ENCODE results near the gene ABHD13. TPM values are rescaled to one million over a fixed set of nuclear protein-coding genes. Genes with fewer than 3 reads are reported as not detected.

The ABHD13 gene
- polyA plus RNA-seq, 3 donors = 6.8 to 20.7 (median 18.6) TPM

DNA sequence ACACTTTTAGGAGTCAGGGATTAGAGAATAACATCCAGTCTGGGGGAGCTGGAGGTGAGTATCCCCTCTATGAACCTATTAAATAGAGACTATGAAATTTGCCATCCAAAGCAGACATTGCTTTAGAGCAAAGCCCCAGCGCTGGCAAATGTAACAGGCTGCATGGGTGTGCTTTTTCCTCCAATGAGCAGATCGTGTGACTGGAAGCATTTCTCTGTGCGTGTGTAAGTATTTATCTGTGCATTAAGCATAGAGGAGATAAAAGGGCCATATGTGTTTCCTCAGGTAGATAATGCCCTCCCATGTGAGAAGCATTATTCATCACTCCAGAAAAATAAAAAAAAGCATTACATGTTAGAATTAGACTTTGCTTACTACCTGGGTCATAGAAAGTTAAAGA, 52.2 kb downstream of the ABHD13 start:
- Mint-ChIP-seq H3K4me3 (peak overlapping the region; percentile 91 to 98), H3K4me1 (peaks cover 59% of the 10 kb centered on the region)

GRCh38 chr13:108272333-108272732, 54.1 kb downstream of the ABHD13 start:
- peak in 2 of 3 donors; percentile 38 to 54 for DNase-seq
- no peaks in the 10 kb centered on the region for H3K27me3 Mint-ChIP-seq (ENCODE audit: low read depth in 3 of 3)
- peaks cover 8 to 17% of the 10 kb centered on the region in 2 donors for H3K36me3 ChIP-seq (replicated peaks in 1 of 2; ENCODE audit: control insufficient read depth in 1 of 2, insufficient read depth in 2 of 2, low read length in 2 of 2)
- H3K36me3 Mint-ChIP-seq = peaks cover 10 to 14% of the 10 kb centered on the region in 2 donors
- H4K20me1 ChIP-seq (ENCODE audit: insufficient read depth, low read length) = no peaks in the 10 kb centered on the region
- peak overlapping the region; percentile 69 to 89 for H3K4me3 Mint-ChIP-seq
- peak overlapping the region; percentile 33 to 94 (median 79) for H3K27ac Mint-ChIP-seq
- peaks cover 34 to 47% of the 10 kb centered on the region in 2 donors for H3K4me1 ChIP-seq (ENCODE audit: control insufficient read depth in 1 of 2, insufficient read depth in 2 of 2, low read length in 2 of 2)
- no peak for TF ChIP-seq CTCF (IDR thresholded peaks at IDR 0.05)
- intact Hi-C loops (cut with micrococcal nuclease) = no loop called here
- H3K9ac ChIP-seq (ENCODE audit: insufficient read depth, low read length, poor library complexity, severe bottlenecking) = peak overlapping the region; percentile 19
- no peaks in the 10 kb centered on the region for H3K9me3 Mint-ChIP-seq
- H3K4me3 ChIP-seq (replicated peaks in 1 of 3; ENCODE audit: low read depth in 2 of 3, low read length in 3 of 3) = peak overlapping the region; percentile 73 to 98 (median 85)
- no peaks in the 10 kb centered on the region for H3K27me3 ChIP-seq (ENCODE audit: control insufficient read depth in 2 of 2, insufficient read depth in 2 of 2, low read length in 2 of 2)
- H3K27ac ChIP-seq (ENCODE audit: low read depth in 1 of 2, low read length in 2 of 2) = peak overlapping the region in 1 of 2 donors; percentile 59
- peaks cover 91% of the 10 kb centered on the region for H3K79me2 ChIP-seq (ENCODE audit: insufficient read depth, low read length)
- no peak overlapping the region for H2AFZ ChIP-seq (ENCODE audit: insufficient read depth, low read depth, low read length, poor library complexity, severe bottlenecking)
- H3K4me2 ChIP-seq (replicated peaks; ENCODE audit: extremely low read depth, low read length, poor library complexity, severe bottlenecking) = peak overlapping the region; percentile 83
- H3K4me1 Mint-ChIP-seq = peaks cover 51% of the 10 kb centered on the region
- H3K9me3 ChIP-seq (replicated peaks in 1 of 2; ENCODE audit: control insufficient read depth in 1 of 2, insufficient read depth in 1 of 2, low read length in 2 of 2) = no peaks in the 10 kb centered on the region

More for the DNA sequence above, 52.2 kb downstream of the ABHD13 start:
- DNase-seq = peak in 1 of 3 donors; percentile 15
- H3K27me3 Mint-ChIP-seq (ENCODE audit: low read depth in 3 of 3) = no peaks in the 10 kb centered on the region
- Histone ChIP-seq H3K27me3 (ENCODE audit: control insufficient read depth in 2 of 2, insufficient read depth in 2 of 2, low read length in 2 of 2) (no peaks in the 10 kb centered on the region), H4K20me1 (ENCODE audit: insufficient read depth, low read length) (no peaks in the 10 kb centered on the region), H3K27ac (ENCODE audit: low read depth in 1 of 2, low read length in 2 of 2) (peak overlapping the region; percentile 82 to 99), H3K9ac (ENCODE audit: insufficient read depth, low read length, poor library complexity, severe bottlenecking) (peak overlapping the region; percentile 76), H2AFZ (ENCODE audit: insufficient read depth, low read depth, low read length, poor library complexity, severe bottlenecking) (peak overlapping the region; percentile 73), H3K79me2 (ENCODE audit: insufficient read depth, low read length) (peaks cover 72% of the 10 kb centered on the region), H3K4me2 (replicated peaks; ENCODE audit: extremely low read depth, low read length, poor library complexity, severe bottlenecking) (peak overlapping the region; percentile 83), H3K4me1 (ENCODE audit: control insufficient read depth in 1 of 2, insufficient read depth in 2 of 2, low read length in 2 of 2) (peaks cover 49 to 64% of the 10 kb centered on the region in 2 donors), H3K4me3 (replicated peaks in 1 of 3; ENCODE audit: low read depth in 2 of 3, low read length in 3 of 3) (peak overlapping the region; percentile 73 to 98 (median 85)), H3K36me3 (replicated peaks in 1 of 2; ENCODE audit: control insufficient read depth in 1 of 2, insufficient read depth in 2 of 2, low read length in 2 of 2) (no peaks in the 10 kb centered on the region), H3K9me3 (replicated peaks in 1 of 2; ENCODE audit: control insufficient read depth in 1 of 2, insufficient read depth in 1 of 2, low read length in 2 of 2) (no peaks in the 10 kb centered on the region)
- 14% methylated on average over 1 of the region's 3 CpGs for WGBS (ENCODE audit: insufficient coverage)
- peak overlapping the region; percentile 96 to 100 (median 99) for H3K27ac Mint-ChIP-seq
- intact Hi-C loops (cut with micrococcal nuclease) = no loop called here
- peaks cover 0 to 2% (median 0%) of the 10 kb centered on the region in 7 donors for H3K9me3 Mint-ChIP-seq
- no peak for TF ChIP-seq CTCF (IDR thresholded peaks at IDR 0.05)
- H3K36me3 Mint-ChIP-seq = peaks cover 4% of the 10 kb centered on the region in 2 donors

All from CD14-positive monocyte (primary cell).